ENCODE measurements around the gene MAD1L1. TPM values are rescaled to one million over a fixed set of nuclear protein-coding genes. Genes with fewer than 3 reads are reported as not detected.

Gene MAD1L1
- polyA plus RNA-seq, 2 donors, result 18.0 to 24.9 TPM

DNA sequence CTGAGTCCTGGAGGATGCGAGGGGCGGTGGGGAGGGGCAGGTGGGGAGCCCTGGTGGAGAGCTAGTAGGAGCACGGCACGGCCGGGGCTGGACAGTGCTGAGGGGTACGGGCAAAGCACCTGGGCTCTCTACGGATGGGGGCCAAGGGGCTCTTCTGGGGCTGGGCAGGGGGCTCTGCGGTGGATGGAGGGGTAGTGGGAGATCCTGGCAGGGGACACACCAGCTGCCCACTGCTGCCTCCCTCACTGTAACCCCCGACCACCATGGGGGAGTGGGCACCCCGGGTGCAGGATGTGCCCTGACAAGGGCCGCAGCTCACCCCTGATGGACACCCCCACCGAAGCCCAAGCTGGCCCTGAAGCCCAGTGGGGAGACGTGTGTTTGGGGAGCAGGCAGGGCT, 359.3 kb downstream of the MAD1L1 start:
- WGBS, 2 donors, result 95% methylated on average over 12 to 13 of the region's 13 CpGs
- H3K4me3 ChIP-seq (ENCODE audit: low read depth in 1 of 2, low read length in 2 of 2), result no peak overlapping the region
- H3K27ac ChIP-seq (ENCODE audit: low read depth in 2 of 2, low read length in 1 of 2), result no peak overlapping the region
- H3K36me3 ChIP-seq (ENCODE audit: control insufficient read depth in 2 of 2, insufficient read depth in 2 of 2, low read length in 1 of 2), result no peaks in the 10 kb centered on the region
- H3K4me1 ChIP-seq (ENCODE audit: control insufficient read depth in 2 of 2, insufficient read depth in 2 of 2, low read length in 1 of 2), result peaks cover 0 to 2% of the 10 kb centered on the region in 2 donors
- H3K27me3 ChIP-seq (ENCODE audit: control insufficient read depth in 1 of 2, insufficient read depth in 2 of 2, low read length in 2 of 2), result no peaks in the 10 kb centered on the region
- no peaks in the 10 kb centered on the region for H3K9me3 ChIP-seq (ENCODE audit: control insufficient read depth in 2 of 2, insufficient read depth in 1 of 2, low read depth in 1 of 2, low read length in 1 of 2)

DNA sequence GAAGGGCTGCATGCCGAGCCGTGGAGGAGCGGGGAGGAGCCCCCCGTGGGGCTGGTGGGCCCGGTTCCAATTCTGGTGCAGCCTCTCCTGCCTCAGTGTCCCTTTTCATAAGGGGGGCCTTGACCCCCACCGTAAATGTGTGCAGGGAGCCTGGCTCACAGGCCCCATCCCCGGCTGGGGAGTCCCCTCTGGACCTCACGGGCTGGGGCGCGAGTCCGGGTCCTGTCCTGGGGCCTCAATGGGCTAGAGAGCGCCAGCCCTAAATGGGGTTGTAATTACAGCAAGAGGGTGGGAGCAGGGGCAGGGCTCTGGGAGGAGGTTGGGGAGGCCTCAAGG, 359.7 kb downstream of the MAD1L1 start:
- H3K9me3 ChIP-seq (ENCODE audit: control insufficient read depth in 2 of 2, insufficient read depth in 1 of 2, low read depth in 1 of 2, low read length in 1 of 2), result no peaks in the 10 kb centered on the region
- H3K27me3 ChIP-seq (ENCODE audit: control insufficient read depth in 1 of 2, insufficient read depth in 2 of 2, low read length in 2 of 2), result no peaks in the 10 kb centered on the region
- H3K27ac ChIP-seq (ENCODE audit: low read depth in 2 of 2, low read length in 1 of 2), result no peak overlapping the region
- H3K4me1 ChIP-seq (ENCODE audit: control insufficient read depth in 2 of 2, insufficient read depth in 2 of 2, low read length in 1 of 2), result peaks cover 0 to 2% of the 10 kb centered on the region in 2 donors
- no peaks in the 10 kb centered on the region for H3K36me3 ChIP-seq (ENCODE audit: control insufficient read depth in 2 of 2, insufficient read depth in 2 of 2, low read length in 1 of 2)
- no peak overlapping the region for H3K4me3 ChIP-seq (ENCODE audit: low read depth in 1 of 2, low read length in 2 of 2)
- 90 to 91% methylated on average over 11 to 12 of the region's 12 CpGs for WGBS, 2 donors

DNA sequence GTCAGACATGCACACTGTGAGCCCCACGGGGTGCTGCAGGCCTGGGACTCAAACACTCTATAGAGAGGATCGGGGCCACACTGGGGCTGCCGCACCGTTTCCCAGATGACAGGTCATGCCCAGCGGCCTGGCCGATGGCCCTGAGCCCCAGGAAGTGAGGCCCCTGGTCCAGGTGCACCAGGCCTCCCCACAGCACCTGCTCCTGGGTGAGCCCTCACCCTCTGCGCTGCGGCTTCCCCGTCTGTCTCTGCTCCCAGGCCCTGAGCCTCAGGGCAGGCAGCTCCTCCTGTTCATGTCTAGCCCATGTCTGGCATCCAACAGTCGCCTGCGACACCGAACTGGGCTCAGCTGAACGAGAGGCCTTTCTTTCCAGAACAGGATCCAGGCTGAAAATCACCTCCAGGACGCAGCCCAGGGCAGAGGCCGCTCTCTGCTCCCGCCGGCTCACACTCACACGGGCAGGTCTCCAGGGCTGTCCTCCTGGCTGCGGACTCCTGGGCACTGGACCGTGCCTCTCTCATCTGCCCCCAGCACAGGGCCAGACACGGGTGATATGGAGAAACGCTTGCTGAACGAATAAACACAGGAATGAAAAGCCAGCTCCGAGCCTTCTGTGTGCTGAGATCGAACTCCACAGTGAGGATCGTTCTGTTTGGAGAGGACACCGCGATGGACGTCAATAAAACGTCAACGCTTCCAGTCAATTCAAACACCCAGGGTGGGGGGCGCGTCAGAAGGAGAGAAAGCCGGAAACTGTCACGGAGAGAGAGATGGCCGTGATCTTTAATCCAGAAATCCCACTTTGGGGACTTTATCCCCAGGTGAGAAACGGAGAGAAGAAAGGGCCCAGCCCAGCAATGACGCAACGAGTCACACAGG, 360.3 kb downstream of the MAD1L1 start:
- H3K4me3 ChIP-seq (ENCODE audit: low read depth in 1 of 2, low read length in 2 of 2), result no peak overlapping the region
- H3K27me3 ChIP-seq (ENCODE audit: control insufficient read depth in 1 of 2, insufficient read depth in 2 of 2, low read length in 2 of 2), result no peaks in the 10 kb centered on the region
- 90 to 92% methylated on average over 39 of the region's 39 CpGs for WGBS, 2 donors
- H3K9me3 ChIP-seq (ENCODE audit: control insufficient read depth in 2 of 2, insufficient read depth in 1 of 2, low read depth in 1 of 2, low read length in 1 of 2), result no peaks in the 10 kb centered on the region
- no peaks in the 10 kb centered on the region for H3K36me3 ChIP-seq (ENCODE audit: control insufficient read depth in 2 of 2, insufficient read depth in 2 of 2, low read length in 1 of 2)
- H3K4me1 ChIP-seq (ENCODE audit: control insufficient read depth in 2 of 2, insufficient read depth in 2 of 2, low read length in 1 of 2), result peaks cover 0 to 2% of the 10 kb centered on the region in 2 donors
- H3K27ac ChIP-seq (ENCODE audit: low read depth in 2 of 2, low read length in 1 of 2), result no peak overlapping the region

DNA sequence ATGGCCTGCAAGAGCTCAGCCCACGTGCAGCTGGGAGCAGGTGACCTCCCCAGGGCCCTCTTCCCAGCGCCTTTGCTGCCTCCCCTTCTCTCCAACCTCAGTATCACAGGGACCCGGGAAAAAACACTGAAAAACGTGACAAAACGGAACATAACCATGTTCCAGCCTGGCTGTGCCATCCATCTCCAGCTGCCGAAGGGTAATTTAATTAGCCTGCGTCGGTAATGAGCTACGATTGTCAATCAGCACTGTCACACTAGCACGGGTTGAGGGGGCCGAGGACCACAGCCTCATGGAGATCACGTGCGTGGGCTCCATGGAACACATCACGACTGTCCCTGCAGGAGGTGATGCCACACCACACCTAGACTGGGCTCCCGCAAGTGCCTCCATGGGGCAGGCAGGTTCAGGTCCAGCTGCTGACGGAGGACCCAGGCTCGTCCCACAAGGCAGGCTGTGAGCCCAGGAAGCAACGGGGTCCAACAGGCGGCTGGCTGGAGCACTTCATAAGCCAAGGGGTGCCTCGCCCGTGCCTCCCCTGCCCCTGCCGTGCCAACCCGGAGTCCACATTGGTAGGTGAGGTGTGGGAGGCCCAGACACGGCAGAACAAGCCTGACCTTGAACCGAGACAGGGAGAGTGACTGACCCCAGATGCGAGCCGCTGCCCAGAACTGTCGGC, 363.2 kb downstream of the MAD1L1 start:
- H3K36me3 ChIP-seq (ENCODE audit: control insufficient read depth in 2 of 2, insufficient read depth in 2 of 2, low read length in 1 of 2), result peaks cover 0 to 5% of the 10 kb centered on the region in 2 donors

DNA sequence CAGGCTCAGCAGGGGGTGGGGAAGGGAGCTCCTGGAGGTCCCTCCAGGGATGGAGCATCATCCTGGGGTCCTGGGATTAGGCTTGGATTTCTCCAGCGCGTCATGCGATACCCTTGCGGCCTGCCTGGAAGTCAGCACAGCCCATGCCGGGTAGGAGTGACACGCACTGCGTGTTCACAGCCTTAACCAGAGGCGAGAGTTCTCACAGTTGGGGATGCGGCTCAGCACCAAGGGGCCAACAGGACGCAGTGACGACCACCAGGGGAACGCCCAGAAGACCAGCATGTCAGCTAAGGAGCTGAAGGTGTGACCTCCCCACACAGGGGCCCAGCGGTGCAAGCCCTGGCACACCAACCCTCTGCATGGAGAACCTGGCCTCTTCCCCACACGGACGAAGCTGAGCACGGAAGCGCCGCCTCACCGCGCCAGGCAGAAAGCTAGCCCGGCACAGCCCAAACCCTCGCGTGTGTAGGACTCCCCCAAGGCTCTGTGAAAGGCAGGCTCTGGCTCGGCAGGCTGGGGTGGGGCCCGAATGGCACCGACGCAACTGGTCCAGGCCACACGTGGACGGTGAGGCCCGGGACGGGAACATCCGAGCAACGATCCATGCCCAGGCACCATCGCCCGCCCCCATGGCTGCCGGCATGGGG, 364.1 kb downstream of the MAD1L1 start:
- Histone ChIP-seq H3K9me3 (ENCODE audit: control insufficient read depth in 2 of 2, insufficient read depth in 1 of 2, low read depth in 1 of 2, low read length in 1 of 2) (no peaks in the 10 kb centered on the region), H3K27ac (ENCODE audit: low read depth in 2 of 2, low read length in 1 of 2) (no peak overlapping the region), H3K4me3 (ENCODE audit: low read depth in 1 of 2, low read length in 2 of 2) (no peak overlapping the region), H3K27me3 (ENCODE audit: control insufficient read depth in 1 of 2, insufficient read depth in 2 of 2, low read length in 2 of 2) (no peaks in the 10 kb centered on the region), H3K36me3 (ENCODE audit: control insufficient read depth in 2 of 2, insufficient read depth in 2 of 2, low read length in 1 of 2) (peaks cover 0 to 5% of the 10 kb centered on the region in 2 donors), H3K4me1 (ENCODE audit: control insufficient read depth in 2 of 2, insufficient read depth in 2 of 2, low read length in 1 of 2) (no peaks in the 10 kb centered on the region)
- 95 to 96% methylated on average over 36 of the region's 36 CpGs for WGBS, 2 donors

More for the DNA sequence above, 363.2 kb downstream of the MAD1L1 start:
- 96% methylated on average over 28 of the region's 28 CpGs for WGBS, 2 donors
- no peaks in the 10 kb centered on the region for H3K4me1 ChIP-seq (ENCODE audit: control insufficient read depth in 2 of 2, insufficient read depth in 2 of 2, low read length in 1 of 2)
- H3K27ac ChIP-seq (ENCODE audit: low read depth in 2 of 2, low read length in 1 of 2), result no peak overlapping the region
- no peaks in the 10 kb centered on the region for H3K9me3 ChIP-seq (ENCODE audit: control insufficient read depth in 2 of 2, insufficient read depth in 1 of 2, low read depth in 1 of 2, low read length in 1 of 2)
- no peak overlapping the region for H3K4me3 ChIP-seq (ENCODE audit: low read depth in 1 of 2, low read length in 2 of 2)
- no peaks in the 10 kb centered on the region for H3K27me3 ChIP-seq (ENCODE audit: control insufficient read depth in 1 of 2, insufficient read depth in 2 of 2, low read length in 2 of 2)

DNA sequence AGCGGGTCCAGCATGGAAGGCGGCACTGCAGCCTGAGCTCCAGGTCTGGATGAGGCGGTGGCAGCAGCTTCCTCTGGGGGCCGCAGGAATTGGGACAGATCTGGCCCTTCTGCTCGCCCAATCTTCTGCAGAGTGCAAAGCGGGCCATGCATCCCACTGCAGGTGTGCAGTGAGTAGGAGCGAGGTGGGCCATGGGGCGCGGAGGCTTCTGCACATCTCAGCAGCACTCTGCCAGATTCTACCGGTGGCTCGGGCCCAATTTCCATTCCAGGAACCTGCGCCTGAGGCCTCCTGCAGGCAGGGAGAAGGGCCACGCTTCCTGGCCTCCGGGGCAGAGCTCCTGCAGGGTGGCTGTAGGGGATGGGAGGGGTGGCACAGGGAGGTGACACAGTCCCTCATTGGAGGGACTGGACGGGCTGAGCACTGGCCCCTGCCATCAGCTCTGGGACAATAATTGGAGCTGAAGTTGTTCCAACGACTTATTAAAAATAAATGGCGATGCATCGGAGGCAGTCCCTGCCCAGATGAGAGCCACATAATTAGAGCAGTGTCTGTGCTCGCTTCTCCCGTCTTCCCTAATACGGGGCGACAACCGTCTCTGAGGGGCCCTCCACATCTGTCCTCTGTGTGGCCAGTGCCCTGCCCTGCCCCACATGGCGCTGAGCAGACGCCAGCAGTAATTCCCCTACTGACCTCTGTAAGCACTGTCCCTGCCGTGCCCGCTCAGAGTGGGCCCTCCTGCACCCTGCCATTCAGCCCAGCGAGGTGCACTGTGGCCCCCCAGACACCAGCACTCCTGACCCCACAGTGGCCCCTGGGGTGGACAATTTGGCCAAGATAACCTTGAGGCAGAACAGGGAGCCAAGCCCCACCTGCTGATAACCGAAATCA, 365.1 kb downstream of the MAD1L1 start:
- peaks cover 0 to 5% of the 10 kb centered on the region in 2 donors for H3K36me3 ChIP-seq (ENCODE audit: control insufficient read depth in 2 of 2, insufficient read depth in 2 of 2, low read length in 1 of 2)
- no peak overlapping the region for H3K27ac ChIP-seq (ENCODE audit: low read depth in 2 of 2, low read length in 1 of 2)
- H3K4me3 ChIP-seq (ENCODE audit: low read depth in 1 of 2, low read length in 2 of 2), result no peak overlapping the region
- H3K4me1 ChIP-seq (ENCODE audit: control insufficient read depth in 2 of 2, insufficient read depth in 2 of 2, low read length in 1 of 2), result no peaks in the 10 kb centered on the region
- H3K9me3 ChIP-seq (ENCODE audit: control insufficient read depth in 2 of 2, insufficient read depth in 1 of 2, low read depth in 1 of 2, low read length in 1 of 2), result no peaks in the 10 kb centered on the region
- WGBS, 2 donors, result 92% methylated on average over 28 to 29 of the region's 29 CpGs
- no peaks in the 10 kb centered on the region for H3K27me3 ChIP-seq (ENCODE audit: control insufficient read depth in 1 of 2, insufficient read depth in 2 of 2, low read length in 2 of 2)

DNA sequence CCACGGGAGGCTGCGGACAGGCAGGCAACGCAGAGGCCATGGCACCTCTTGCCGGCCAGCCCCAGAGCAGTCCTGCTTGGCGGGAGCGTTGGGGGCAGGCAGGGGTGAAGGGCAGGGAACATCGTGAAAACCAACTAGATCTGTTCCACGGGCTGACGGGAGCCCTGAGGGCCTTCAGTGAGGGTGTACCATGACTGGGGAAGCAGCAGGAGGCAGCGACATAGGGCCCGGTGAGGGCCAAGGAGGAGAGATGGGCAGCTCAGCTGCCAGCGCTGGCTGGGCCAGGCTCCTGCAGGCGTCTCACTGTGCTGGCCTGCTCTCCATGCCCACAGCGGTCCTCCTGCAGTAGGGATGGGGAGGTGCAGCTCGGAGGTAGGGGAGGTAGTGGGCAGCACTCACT, 366.1 kb downstream of the MAD1L1 start:
- WGBS, 2 donors, result 91 to 96% methylated on average over 14 to 15 of the region's 15 CpGs
- Histone ChIP-seq H3K36me3 (ENCODE audit: control insufficient read depth in 2 of 2, insufficient read depth in 2 of 2, low read length in 1 of 2) (peaks cover 0 to 5% of the 10 kb centered on the region in 2 donors), H3K27me3 (ENCODE audit: control insufficient read depth in 1 of 2, insufficient read depth in 2 of 2, low read length in 2 of 2) (no peaks in the 10 kb centered on the region), H3K27ac (ENCODE audit: low read depth in 2 of 2, low read length in 1 of 2) (no peak overlapping the region), H3K4me3 (ENCODE audit: low read depth in 1 of 2, low read length in 2 of 2) (no peak overlapping the region), H3K9me3 (ENCODE audit: control insufficient read depth in 2 of 2, insufficient read depth in 1 of 2, low read depth in 1 of 2, low read length in 1 of 2) (no peaks in the 10 kb centered on the region), H3K4me1 (ENCODE audit: control insufficient read depth in 2 of 2, insufficient read depth in 2 of 2, low read length in 1 of 2) (no peaks in the 10 kb centered on the region)

DNA sequence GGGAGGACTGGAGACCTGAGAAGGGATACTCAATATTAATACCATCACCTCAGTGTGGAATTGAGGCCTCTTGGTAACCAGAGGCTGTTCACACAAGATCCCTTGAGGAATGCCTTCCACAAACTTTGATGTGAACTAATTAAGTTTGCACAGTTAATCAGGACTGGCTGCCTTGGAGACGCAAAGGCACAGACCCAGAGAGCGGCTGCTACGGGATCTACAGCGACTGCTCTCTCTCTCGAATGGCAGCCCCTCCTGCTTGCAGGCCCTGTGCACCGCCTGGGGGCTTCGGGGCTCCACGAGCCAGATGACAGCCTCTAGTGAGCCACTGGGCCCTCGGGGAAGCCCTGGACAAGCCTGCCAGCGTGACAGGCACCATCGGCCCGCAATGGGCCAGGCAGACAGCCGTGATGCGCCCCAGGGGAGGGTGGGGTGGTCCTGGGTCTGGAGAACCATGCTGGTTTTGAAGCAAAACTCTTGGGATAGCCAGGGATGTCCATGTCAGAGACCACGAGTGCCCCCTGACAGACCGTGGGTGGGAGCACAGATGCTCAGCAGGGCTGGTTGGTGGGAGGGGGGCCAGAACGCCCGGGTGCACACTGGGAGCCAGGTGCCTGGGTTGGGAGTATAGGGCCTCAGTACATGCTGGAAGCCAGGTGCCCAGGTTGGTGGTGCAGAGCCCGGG, 367.0 kb downstream of the MAD1L1 start:
- Histone ChIP-seq H3K4me1 (ENCODE audit: control insufficient read depth in 2 of 2, insufficient read depth in 2 of 2, low read length in 1 of 2) (no peaks in the 10 kb centered on the region), H3K9me3 (ENCODE audit: control insufficient read depth in 2 of 2, insufficient read depth in 1 of 2, low read depth in 1 of 2, low read length in 1 of 2) (no peaks in the 10 kb centered on the region), H3K36me3 (ENCODE audit: control insufficient read depth in 2 of 2, insufficient read depth in 2 of 2, low read length in 1 of 2) (peaks cover 0 to 5% of the 10 kb centered on the region in 2 donors), H3K4me3 (ENCODE audit: low read depth in 1 of 2, low read length in 2 of 2) (no peak overlapping the region), H3K27ac (ENCODE audit: low read depth in 2 of 2, low read length in 1 of 2) (no peak overlapping the region), H3K27me3 (ENCODE audit: control insufficient read depth in 1 of 2, insufficient read depth in 2 of 2, low read length in 2 of 2) (no peaks in the 10 kb centered on the region)
- WGBS, 2 donors, result 88 to 90% methylated on average over 19 of the region's 19 CpGs

Data from esophagus (tissue), 2 donors.